Neural progenitor cell (in vitro differentiated cells): ENCODE measurements around the gene CNOT2. TPM values are rescaled to one million over a fixed set of nuclear protein-coding genes. Genes with fewer than 3 reads are reported as not detected.

Experiments
- DNase-seq: peaks from one replicate; pipeline ENCODE4 v3.0.0-alpha.2; 2016; ENCODE audit warnings: low spot score
- H2AFZ ChIP-seq: fragments of 200-600 bp; sonication (generic); replicated peaks from 2 replicates; pipeline ENCODE4 v1.6.1; 2016; ENCODE audit warnings: antibody characterized with exemption
- H3F3A ChIP-seq: fragments of 200-600 bp; sonication (generic); 2 replicates; pipeline ENCODE4 v1.6.1; 2016; ENCODE audit warnings: antibody characterized with exemption, low read depth
- H3K27ac ChIP-seq: fragments of 200-600 bp; sonication (generic); 2 replicates; pipeline ENCODE4 v1.5.1; 2016; ENCODE audit warnings: mild to moderate bottlenecking
- H3K27me3 ChIP-seq: fragments of 200-600 bp; sonication (generic); 2 replicates; pipeline ENCODE4 v1.6.1; 2016; ENCODE audit warnings: mild to moderate bottlenecking, moderate library complexity
- H3K36me3 ChIP-seq: fragments of 200-600 bp; sonication (generic); 2 replicates; pipeline ENCODE4 v1.5.1; 2016
- H3K4me1 ChIP-seq: fragments of 200-600 bp; sonication (generic); 2 replicates; pipeline ENCODE4 v1.6.1; 2016; ENCODE audit warnings: mixed run types
- H3K4me2 ChIP-seq: fragments of 200-600 bp; sonication (generic); 2 replicates; pipeline ENCODE4 v1.6.1; 2016
- H3K4me3 ChIP-seq: fragments of 200-600 bp; sonication (generic); 2 replicates; pipeline ENCODE4 v1.5.1; 2016
- H3K79me2 ChIP-seq: fragments of 200-600 bp; sonication (generic); 2 replicates; pipeline ENCODE4 v1.6.1; 2016; ENCODE audit warnings: low read depth
- H3K9ac ChIP-seq: fragments of 200-600 bp; sonication (generic); 2 replicates; pipeline ENCODE4 v1.6.1; 2016
- H3K9me3 ChIP-seq: fragments of 200-600 bp; sonication (generic); 2 replicates; pipeline ENCODE4 v1.5.1; 2016; ENCODE audit warnings: low read depth
- H4K20me1 ChIP-seq: fragments of 200-600 bp; sonication (generic); 2 replicates; pipeline ENCODE4 v1.6.1; 2016; ENCODE audit warnings: low read depth
- H3K27ac Mint-ChIP-seq: 3 replicates; pipeline ENCODE4 v1.8.0; 2021; ENCODE audit warnings: mixed read lengths
- H3K27me3 Mint-ChIP-seq: 2 replicates; pipeline ENCODE4 v1.8.0; 2022; ENCODE audit warnings: low read depth, mild to moderate bottlenecking, inconsistent platforms, moderate library complexity, mixed read lengths; ENCODE audit not compliant: insufficient read depth
- H3K36me3 Mint-ChIP-seq: 3 replicates; pipeline ENCODE4 v1.8.0; 2021; ENCODE audit warnings: mixed read lengths
- H3K4me1 Mint-ChIP-seq: 3 replicates; pipeline ENCODE4 v1.8.0; 2021; ENCODE audit warnings: mixed read lengths
- H3K4me3 Mint-ChIP-seq: 3 replicates; pipeline ENCODE4 v1.8.0; 2021; ENCODE audit warnings: mild to moderate bottlenecking, moderate library complexity, mixed read lengths
- H3K9me3 Mint-ChIP-seq: 3 replicates; pipeline ENCODE4 v1.8.0; 2020; ENCODE audit warnings: mixed read lengths
- EZH2 ChIP-seq: fragments of 200-600 bp; sonication (generic); IDR thresholded peaks from 2 replicates; pipeline ENCODE4 v1.6.1; 2017; ENCODE audit warnings: antibody characterized with exemption, mild to moderate bottlenecking, moderate library complexity
- EZH2phosphoT487 ChIP-seq: fragments of 200-600 bp; sonication (generic); IDR thresholded peaks from 2 replicates; pipeline ENCODE4 v1.6.1; 2017; ENCODE audit warnings: antibody characterized with exemption
- total RNA-seq: library from RNA; depleted of rRNA; stranded (reverse); fragments of >200 nt; gene quantifications from 2 replicates; pipeline ENCODE4 v1.2.3, GENCODE V29; 2015; ENCODE audit warnings: low replicate concordance
- TF ChIP-seq, protein P1 (sequence below): fragments of 200-600 bp; sonication (generic); IDR thresholded peaks from 2 replicates; pipeline ENCODE4 v1.5.1; 2017; ENCODE audit warnings: antibody characterized with exemption, mild to moderate bottlenecking

The CNOT2 gene
- total RNA-seq, 1 donor from 2014 or later = 250 TPM

- Histone ChIP-seq H3K27ac (no peak overlapping the region), H3K9ac (peak overlapping the region; percentile 25), H3F3A (peaks cover 26% of the 10 kb centered on the region), H3K79me2 (peaks cover 92% of the 10 kb centered on the region), H3K36me3 (peaks cover 10% of the 10 kb centered on the region), H3K4me3 (peak overlapping the region; percentile 91), H3K9me3 (no peaks in the 10 kb centered on the region), H3K27me3 (no peaks in the 10 kb centered on the region), H3K4me2 (peak overlapping the region; percentile 94), H4K20me1 (peaks cover 63% of the 10 kb centered on the region), H2AFZ (no peak overlapping the region), H3K4me1 (peaks cover 45% of the 10 kb centered on the region)
- TF ChIP-seq EZH2phosphoT487 (no peak), EZH2 (no peak)
- TF ChIP-seq, protein P1, sequence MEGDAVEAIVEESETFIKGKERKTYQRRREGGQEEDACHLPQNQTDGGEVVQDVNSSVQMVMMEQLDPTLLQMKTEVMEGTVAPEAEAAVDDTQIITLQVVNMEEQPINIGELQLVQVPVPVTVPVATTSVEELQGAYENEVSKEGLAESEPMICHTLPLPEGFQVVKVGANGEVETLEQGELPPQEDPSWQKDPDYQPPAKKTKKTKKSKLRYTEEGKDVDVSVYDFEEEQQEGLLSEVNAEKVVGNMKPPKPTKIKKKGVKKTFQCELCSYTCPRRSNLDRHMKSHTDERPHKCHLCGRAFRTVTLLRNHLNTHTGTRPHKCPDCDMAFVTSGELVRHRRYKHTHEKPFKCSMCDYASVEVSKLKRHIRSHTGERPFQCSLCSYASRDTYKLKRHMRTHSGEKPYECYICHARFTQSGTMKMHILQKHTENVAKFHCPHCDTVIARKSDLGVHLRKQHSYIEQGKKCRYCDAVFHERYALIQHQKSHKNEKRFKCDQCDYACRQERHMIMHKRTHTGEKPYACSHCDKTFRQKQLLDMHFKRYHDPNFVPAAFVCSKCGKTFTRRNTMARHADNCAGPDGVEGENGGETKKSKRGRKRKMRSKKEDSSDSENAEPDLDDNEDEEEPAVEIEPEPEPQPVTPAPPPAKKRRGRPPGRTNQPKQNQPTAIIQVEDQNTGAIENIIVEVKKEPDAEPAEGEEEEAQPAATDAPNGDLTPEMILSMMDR = no peak
- Mint-ChIP-seq H3K9me3 (peaks cover 12% of the 10 kb centered on the region), H3K27ac (no peak overlapping the region), H3K27me3 (no peaks in the 10 kb centered on the region), H3K4me3 (peak overlapping the region; percentile 97), H3K36me3 (peaks cover 44% of the 10 kb centered on the region), H3K4me1 (peaks cover 35% of the 10 kb centered on the region)
- DNase-seq = no peak
These were observed 2.2 kb downstream of the CNOT2 start for GRCh38 chr12:70245458-70245857.

DNA sequence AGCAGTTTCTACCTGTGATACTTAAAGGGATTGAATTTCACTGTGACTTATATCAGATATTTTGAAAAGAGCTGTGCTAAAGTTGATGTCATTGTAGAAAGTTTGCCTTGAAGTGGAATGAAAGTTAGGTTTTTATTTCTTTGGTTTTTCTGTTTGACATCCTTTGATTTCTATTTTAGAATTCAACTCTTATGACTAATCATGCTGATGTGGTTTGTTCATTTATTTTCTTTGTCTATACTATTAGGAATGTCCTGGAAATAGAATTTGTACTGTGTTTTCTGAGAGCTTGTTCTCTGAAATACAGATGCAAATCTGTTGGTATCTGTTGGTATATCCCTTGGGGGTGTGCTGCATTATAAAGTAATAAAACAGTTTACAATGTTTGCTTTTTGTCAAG is 3.3 kb downstream of the CNOT2 start:
- no peaks in the 10 kb centered on the region for H3K9me3 ChIP-seq
- H3K9ac ChIP-seq = no peak overlapping the region
- no peaks in the 10 kb centered on the region for H3K27me3 Mint-ChIP-seq

GRCh38 chr12:70247653-70248199 is 4.5 kb downstream of the CNOT2 start:
- H3K27me3 Mint-ChIP-seq = no peaks in the 10 kb centered on the region
- H3K36me3 ChIP-seq = no peaks in the 10 kb centered on the region
- no peak overlapping the region for H3K27ac ChIP-seq
- no peak overlapping the region for H3K27ac Mint-ChIP-seq
- peaks cover 49% of the 10 kb centered on the region for H3K36me3 Mint-ChIP-seq
- H3K4me2 ChIP-seq = no peak overlapping the region
- H3K9me3 Mint-ChIP-seq = peaks cover 25% of the 10 kb centered on the region
- DNase-seq = no peak
- no peak overlapping the region for H3K9ac ChIP-seq
- H3K4me1 ChIP-seq = peaks cover 42% of the 10 kb centered on the region
- peaks cover 92% of the 10 kb centered on the region for H3K79me2 ChIP-seq
- TF ChIP-seq EZH2phosphoT487 (no peak), EZH2 (no peak)
- TF ChIP-seq, protein P1 = no peak
- H2AFZ ChIP-seq = no peak overlapping the region
- H3K4me3 ChIP-seq = no peak overlapping the region
- no peak overlapping the region for H3K4me3 Mint-ChIP-seq
- H3K27me3 ChIP-seq = no peaks in the 10 kb centered on the region
- H3K4me1 Mint-ChIP-seq = peaks cover 24% of the 10 kb centered on the region
- no peaks in the 10 kb centered on the region for H3K9me3 ChIP-seq
- H3F3A ChIP-seq = peaks cover 17% of the 10 kb centered on the region
- H4K20me1 ChIP-seq = peaks cover 85% of the 10 kb centered on the region

More for the DNA sequence above, 3.3 kb downstream of the CNOT2 start:
- Mint-ChIP-seq H3K27ac (no peak overlapping the region), H3K4me1 (peaks cover 30% of the 10 kb centered on the region), H3K9me3 (peaks cover 21% of the 10 kb centered on the region), H3K4me3 (peak overlapping the region; percentile 3), H3K36me3 (peaks cover 47% of the 10 kb centered on the region)
- Histone ChIP-seq H3K4me1 (peaks cover 47% of the 10 kb centered on the region), H4K20me1 (peaks cover 75% of the 10 kb centered on the region), H3K4me3 (no peak overlapping the region), H3F3A (peaks cover 26% of the 10 kb centered on the region), H3K79me2 (peaks cover 92% of the 10 kb centered on the region), H3K27ac (no peak overlapping the region), H3K4me2 (peak overlapping the region; percentile 94), H2AFZ (no peak overlapping the region), H3K27me3 (no peaks in the 10 kb centered on the region), H3K36me3 (peaks cover under 1% of the 10 kb centered on the region)
- TF ChIP-seq, protein P1 = no peak
- TF ChIP-seq EZH2phosphoT487 (no peak), EZH2 (no peak)
- no peak for DNase-seq
